H54 (cell line): ENCODE data around the gene ATP10B.

ENCODE experiments used
- DNase-seq: peaks from one replicate; pipeline ENCODE4 v3.0.0; 2011; ENCODE audit warnings: low spot score, mixed read lengths; ENCODE audit not compliant: insufficient read length
- FAIRE-seq: peaks from 3 replicates; lab custom pipeline; 2011; peaks lifted over from hg19 to GRCh38; lab: Jason Lieb, UNC
- POLR2A ChIP-seq: IDR thresholded peaks from 2 replicates; pipeline ENCODE4 v1.6.1; 2011; ENCODE audit warnings: low read depth, mild to moderate bottlenecking, low read length

ATP10B gene

DNA sequence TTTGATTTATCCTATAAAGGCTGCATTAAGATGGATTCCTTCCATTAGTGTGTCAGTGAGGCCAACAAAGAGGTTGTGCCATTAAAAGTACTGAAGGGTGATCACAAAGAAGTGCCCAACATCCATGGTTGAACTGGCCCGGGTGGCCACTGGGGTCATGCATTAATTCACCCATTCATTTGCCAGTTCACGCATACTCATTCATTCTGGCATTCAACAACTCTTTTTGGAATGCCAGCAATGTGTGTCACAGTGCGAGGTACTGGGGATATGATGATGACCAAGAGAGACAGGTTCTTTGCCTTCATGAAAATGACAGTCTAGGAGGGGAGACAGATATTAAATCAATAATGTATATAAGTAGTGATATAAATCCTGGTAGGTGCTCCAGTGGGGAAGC lies 337.1 kb downstream of the ATP10B start:
- FAIRE-seq (no peak), DNase-seq (no peak)
- no peak for TF ChIP-seq POLR2A

- no peak for TF ChIP-seq POLR2A
- DNase-seq = no peak
- no peak for FAIRE-seq
Measured at GRCh38 chr5:160514191-160514590, 337.8 kb downstream of the ATP10B start.

GRCh38 chr5:160513485-160513884 lies 338.5 kb downstream of the ATP10B start:
- DNase-seq = no peak
- TF ChIP-seq POLR2A = no peak
- no peak for FAIRE-seq
